ENCODE measurements around the gene PTCD2.

PTCD2 gene

DNA sequence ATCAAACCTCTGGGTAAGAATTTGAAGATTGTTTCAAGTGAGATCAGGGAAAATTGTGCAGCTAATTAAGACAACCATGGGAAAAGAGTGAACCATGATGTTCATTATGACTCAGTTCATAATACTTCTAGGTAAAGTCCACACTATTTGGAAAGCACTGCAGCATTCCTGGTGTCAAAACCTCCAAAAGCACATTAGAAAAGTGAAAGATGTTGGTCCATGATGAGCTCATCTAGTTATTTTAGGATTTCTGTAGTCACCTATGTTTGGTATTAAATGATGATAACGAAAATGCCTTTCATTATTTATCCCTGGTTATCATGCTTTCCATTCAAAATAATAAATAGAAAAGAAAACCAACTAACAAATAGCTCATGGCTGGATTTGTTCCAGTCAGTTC, 49.1 kb downstream of the PTCD2 start:
- no peak for DNase-seq (ENCODE audit: low read depth, low spot score)
- no peak for TF ChIP-seq EZH2 (IDR thresholded peaks at IDR 0.05)
- H3K27ac ChIP-seq, result no peak overlapping the region
- H3K4me3 ChIP-seq, result no peak overlapping the region
- no peak overlapping the region for H3K9ac ChIP-seq (ENCODE audit: insufficient read length)
- no peaks in the 10 kb centered on the region for H3K9me3 ChIP-seq (ENCODE audit: low read depth, low read length)
- H3K36me3 ChIP-seq (ENCODE audit: insufficient read depth, low read length), result no peaks in the 10 kb centered on the region

GRCh38 chr5:72369711-72370110, 49.5 kb downstream of the PTCD2 start:
- no peaks in the 10 kb centered on the region for H3K9me3 ChIP-seq (ENCODE audit: low read depth, low read length)
- no peak overlapping the region for H3K27ac ChIP-seq
- H3K36me3 ChIP-seq (ENCODE audit: insufficient read depth, low read length), result no peaks in the 10 kb centered on the region
- DNase-seq (ENCODE audit: low read depth, low spot score), result no peak
- H3K9ac ChIP-seq (ENCODE audit: insufficient read length), result no peak overlapping the region
- TF ChIP-seq EZH2 (IDR thresholded peaks at IDR 0.05), result no peak
- no peak for TF ChIP-seq FOXP2 (optimal IDR thresholded peaks at IDR 0.05; ENCODE audit: control extremely low read depth, extremely low read length, insufficient read depth)
- no peak for TF ChIP-seq POLR2AphosphoS5 (IDR thresholded peaks at IDR 0.05; ENCODE audit: borderline replicate concordance, low read depth, low read length)
- H3K4me3 ChIP-seq, result no peak overlapping the region

DNA sequence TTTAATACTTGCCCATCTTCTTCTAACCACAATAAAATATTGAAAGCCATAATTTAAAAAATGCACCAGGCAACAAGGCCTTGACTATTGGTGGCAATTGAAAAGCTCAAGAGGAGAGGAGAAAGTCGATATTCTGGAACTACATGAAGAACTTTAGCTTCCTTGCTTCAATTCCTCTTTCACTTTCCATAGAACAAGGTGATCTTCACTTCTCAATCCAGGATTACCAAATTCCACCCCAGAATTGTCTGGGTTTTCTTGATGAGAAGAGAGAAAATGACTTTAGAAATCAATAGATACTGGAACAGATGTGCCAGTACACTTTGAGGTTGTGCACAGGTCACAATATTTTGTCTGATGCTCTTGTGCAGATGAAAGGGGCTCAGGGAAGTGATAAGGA, 52.2 kb downstream of the PTCD2 start:
- no peak for DNase-seq (ENCODE audit: low read depth, low spot score)
- Histone ChIP-seq H3K27ac (no peak overlapping the region), H3K36me3 (ENCODE audit: insufficient read depth, low read length) (no peaks in the 10 kb centered on the region), H3K4me3 (no peak overlapping the region), H3K9ac (ENCODE audit: insufficient read length) (no peak overlapping the region), H3K9me3 (ENCODE audit: low read depth, low read length) (no peaks in the 10 kb centered on the region)
- TF ChIP-seq EZH2 (IDR thresholded peaks at IDR 0.05), result no peak
- no peak for TF ChIP-seq POLR2AphosphoS5 (IDR thresholded peaks at IDR 0.05; ENCODE audit: borderline replicate concordance, low read depth, low read length)
- no peak for TF ChIP-seq FOXP2 (optimal IDR thresholded peaks at IDR 0.05; ENCODE audit: control extremely low read depth, extremely low read length, insufficient read depth)

DNA sequence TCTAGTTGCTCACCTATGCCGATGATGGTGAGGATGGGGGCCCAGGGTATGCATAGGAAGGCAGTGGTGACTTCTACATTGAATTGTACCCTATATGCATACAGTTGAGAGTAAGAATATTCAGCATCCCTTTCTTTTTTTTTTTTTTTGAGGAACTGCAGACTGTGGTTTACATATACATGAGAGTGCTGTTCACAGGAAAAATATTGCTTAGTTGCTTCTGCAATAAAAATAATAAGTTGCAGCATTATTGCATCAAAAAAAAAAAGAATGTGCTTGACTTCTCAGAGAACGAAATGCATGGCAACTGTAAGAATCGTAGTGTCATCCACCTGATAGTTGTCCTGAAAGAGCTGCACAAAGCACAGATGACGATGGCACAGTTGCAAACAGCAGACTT, 52.8 kb downstream of the PTCD2 start:
- no peak overlapping the region for H3K9ac ChIP-seq (ENCODE audit: insufficient read length)
- no peak overlapping the region for H3K27ac ChIP-seq
- H3K9me3 ChIP-seq (ENCODE audit: low read depth, low read length), result no peaks in the 10 kb centered on the region
- no peaks in the 10 kb centered on the region for H3K36me3 ChIP-seq (ENCODE audit: insufficient read depth, low read length)
- no peak for TF ChIP-seq FOXP2 (optimal IDR thresholded peaks at IDR 0.05; ENCODE audit: control extremely low read depth, extremely low read length, insufficient read depth)
- no peak for TF ChIP-seq EZH2 (IDR thresholded peaks at IDR 0.05)
- TF ChIP-seq POLR2AphosphoS5 (IDR thresholded peaks at IDR 0.05; ENCODE audit: borderline replicate concordance, low read depth, low read length), result no peak
- DNase-seq (ENCODE audit: low read depth, low spot score), result no peak
- H3K4me3 ChIP-seq, result no peak overlapping the region

DNA sequence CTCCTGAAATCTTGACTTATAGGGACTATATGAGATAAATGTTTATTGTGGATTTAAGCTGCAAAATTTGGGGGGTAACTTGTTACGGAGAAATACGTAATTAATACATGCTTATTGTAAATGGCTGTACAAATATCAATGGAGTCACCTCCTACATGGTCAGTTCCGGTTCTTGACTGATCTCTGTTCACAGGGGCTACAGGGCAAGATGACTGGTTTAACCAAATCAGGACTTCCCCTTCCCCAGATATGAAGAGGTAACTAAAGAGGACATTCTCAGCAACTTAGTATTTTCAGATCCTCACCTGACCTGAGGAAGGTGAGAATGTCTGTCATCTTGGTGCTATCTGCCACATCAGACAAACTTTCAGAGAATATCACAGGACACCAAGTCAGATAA, 54.7 kb downstream of the PTCD2 start:
- H3K36me3 ChIP-seq (ENCODE audit: insufficient read depth, low read length), result no peaks in the 10 kb centered on the region
- no peak for TF ChIP-seq EZH2 (IDR thresholded peaks at IDR 0.05)
- TF ChIP-seq FOXP2 (optimal IDR thresholded peaks at IDR 0.05; ENCODE audit: control extremely low read depth, extremely low read length, insufficient read depth), result no peak
- no peak for TF ChIP-seq POLR2AphosphoS5 (IDR thresholded peaks at IDR 0.05; ENCODE audit: borderline replicate concordance, low read depth, low read length)
- DNase-seq (ENCODE audit: low read depth, low spot score), result no peak

GRCh38 chr5:72376381-72376780, 56.2 kb downstream of the PTCD2 start:
- Histone ChIP-seq H3K9me3 (ENCODE audit: low read depth, low read length) (no peaks in the 10 kb centered on the region), H3K9ac (ENCODE audit: insufficient read length) (no peak overlapping the region), H3K4me3 (no peak overlapping the region), H3K27ac (no peak overlapping the region), H3K36me3 (ENCODE audit: insufficient read depth, low read length) (no peaks in the 10 kb centered on the region)
- DNase-seq (ENCODE audit: low read depth, low spot score), result no peak
- TF ChIP-seq POLR2AphosphoS5 (IDR thresholded peaks at IDR 0.05; ENCODE audit: borderline replicate concordance, low read depth, low read length) (no peak), FOXP2 (optimal IDR thresholded peaks at IDR 0.05; ENCODE audit: control extremely low read depth, extremely low read length, insufficient read depth) (no peak), EZH2 (IDR thresholded peaks at IDR 0.05) (no peak)

More for the DNA sequence above, 54.7 kb downstream of the PTCD2 start:
- H3K27ac ChIP-seq, result no peak overlapping the region
- no peak overlapping the region for H3K4me3 ChIP-seq
- no peaks in the 10 kb centered on the region for H3K9me3 ChIP-seq (ENCODE audit: low read depth, low read length)
- H3K9ac ChIP-seq (ENCODE audit: insufficient read length), result no peak overlapping the region

DNA sequence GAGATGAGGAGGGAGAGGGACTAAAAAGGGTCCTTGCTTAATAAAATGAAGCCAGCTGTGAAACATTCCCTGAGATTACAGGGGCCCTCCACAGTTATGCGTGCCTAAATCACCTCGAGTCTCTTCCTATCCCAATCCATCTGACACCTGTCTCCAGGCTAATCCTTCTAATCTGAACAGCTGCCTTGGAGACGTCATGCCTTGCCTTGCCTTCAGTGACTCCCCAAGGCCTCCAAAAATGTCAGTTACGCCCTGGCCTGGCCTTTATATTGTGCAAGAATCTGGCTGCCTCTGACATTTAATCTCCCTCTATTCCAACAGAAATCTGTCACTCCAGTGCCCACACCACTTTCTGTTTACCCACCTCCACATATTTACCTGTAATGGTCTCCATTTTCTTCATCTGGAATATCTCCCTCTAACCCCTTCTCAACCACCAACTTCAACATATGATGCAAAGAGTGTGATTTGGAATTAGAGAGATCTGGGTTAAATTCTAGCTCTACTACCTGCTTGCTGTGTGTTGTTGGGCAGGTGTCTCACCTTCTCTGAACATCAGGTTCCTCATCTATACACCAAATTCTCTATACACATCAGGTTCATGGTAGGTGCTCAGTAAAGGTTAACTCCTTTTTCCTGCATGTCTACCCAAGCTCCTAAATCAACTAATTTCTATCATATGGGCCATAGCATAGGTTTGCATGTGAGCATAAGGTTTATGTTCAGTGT, 57.9 kb downstream of the PTCD2 start:
- Histone ChIP-seq H3K9ac (ENCODE audit: insufficient read length) (no peak overlapping the region), H3K9me3 (ENCODE audit: low read depth, low read length) (no peaks in the 10 kb centered on the region), H3K36me3 (ENCODE audit: insufficient read depth, low read length) (no peaks in the 10 kb centered on the region), H3K4me3 (no peak overlapping the region), H3K27ac (no peak overlapping the region)
- no peak for DNase-seq (ENCODE audit: low read depth, low spot score)
- TF ChIP-seq EZH2 (IDR thresholded peaks at IDR 0.05) (no peak), FOXP2 (optimal IDR thresholded peaks at IDR 0.05; ENCODE audit: control extremely low read depth, extremely low read length, insufficient read depth) (no peak), POLR2AphosphoS5 (IDR thresholded peaks at IDR 0.05; ENCODE audit: borderline replicate concordance, low read depth, low read length) (no peak)

DNA sequence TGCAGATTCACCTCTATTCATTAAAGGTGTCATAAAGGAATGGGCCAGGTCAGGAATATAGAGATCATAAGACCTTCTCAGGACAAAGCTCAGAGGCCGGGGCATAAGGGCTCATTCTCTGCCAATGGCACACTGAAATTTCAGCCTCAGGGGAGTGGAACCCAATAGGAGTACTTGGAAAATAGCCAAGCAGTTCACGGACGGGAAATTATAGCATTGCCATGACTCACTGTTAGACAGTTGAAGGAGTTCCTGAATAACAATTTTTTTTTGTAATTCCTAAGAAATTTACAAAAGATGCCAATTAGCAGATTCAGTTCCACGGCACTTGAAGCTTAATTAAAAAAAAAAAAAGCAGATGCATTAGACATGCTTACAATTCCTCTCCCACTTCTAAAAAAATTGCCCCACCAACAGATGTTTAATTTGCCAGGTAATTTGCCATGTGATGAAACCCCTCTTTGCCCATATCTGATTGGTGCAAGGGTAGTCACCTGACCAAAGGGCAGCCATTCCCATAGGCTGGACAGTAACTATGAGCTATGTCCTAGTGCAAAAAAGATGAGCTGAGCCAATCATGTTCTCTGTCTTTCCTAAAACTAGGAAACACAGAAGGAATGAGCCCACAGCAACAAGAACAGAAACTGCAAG, 58.6 kb downstream of the PTCD2 start:
- no peaks in the 10 kb centered on the region for H3K9me3 ChIP-seq (ENCODE audit: low read depth, low read length)
- peak; percentile 30 for DNase-seq (ENCODE audit: low read depth, low spot score)
- TF ChIP-seq EZH2 (IDR thresholded peaks at IDR 0.05) (no peak), FOXP2 (optimal IDR thresholded peaks at IDR 0.05; ENCODE audit: control extremely low read depth, extremely low read length, insufficient read depth) (no peak), POLR2AphosphoS5 (IDR thresholded peaks at IDR 0.05; ENCODE audit: borderline replicate concordance, low read depth, low read length) (no peak)
- no peak overlapping the region for H3K9ac ChIP-seq (ENCODE audit: insufficient read length)
- no peaks in the 10 kb centered on the region for H3K36me3 ChIP-seq (ENCODE audit: insufficient read depth, low read length)
- no peak overlapping the region for H3K27ac ChIP-seq
- no peak overlapping the region for H3K4me3 ChIP-seq

Measured in SK-N-MC (cell line).